T-helper 1 cell (primary cell): ENCODE data around the gene PDZD8.

ENCODE experiments used
- DNase-seq, 5 donors: peaks; one replicate each; pipeline ENCODE4 v3.0.0-alpha.2; 2012 to 2020
- total RNA-seq, 4 donors: gene quantifications; one replicate each; lab custom pipeline; 2026; lab: John Stamatoyannopoulos, UW

PDZD8 gene
- total RNA-seq = 55.7 to 149 (median 65.3) reads per million in 4 donors

GRCh38 chr10:117375360-117376178 is at the start of gene PDZD8:
Gene PDZD8 (minus strand): TSS chr10:117375440. CDS start chr10:117375227, 213 bp downstream.
- peak; percentile 74 to 89 (median 84) for DNase-seq

DNA sequence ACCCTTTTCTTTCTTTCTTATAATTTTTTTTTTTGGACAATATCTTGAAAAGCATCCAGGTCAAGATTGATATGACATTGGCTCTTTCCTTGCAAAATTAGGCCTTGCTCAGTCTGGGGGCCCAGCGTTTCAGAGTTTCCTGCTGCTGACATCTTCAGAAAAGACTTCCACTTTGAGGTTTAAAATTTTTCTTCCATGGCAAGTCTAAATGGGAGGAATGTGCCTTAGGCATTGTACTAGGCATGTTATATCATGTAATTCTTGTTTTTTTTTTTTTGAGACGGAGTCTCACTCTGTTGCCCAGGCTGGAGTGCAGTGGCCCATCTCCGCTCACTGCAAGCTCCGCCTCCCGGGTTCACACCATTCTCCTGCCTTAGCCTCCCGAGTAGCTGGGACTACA is 48.9 kb upstream of the PDZD8 start:
- no peak for DNase-seq

- DNase-seq = no peak
These were observed 46.7 kb upstream of the PDZD8 start for GRCh38 chr10:117421985-117422384.

DNA sequence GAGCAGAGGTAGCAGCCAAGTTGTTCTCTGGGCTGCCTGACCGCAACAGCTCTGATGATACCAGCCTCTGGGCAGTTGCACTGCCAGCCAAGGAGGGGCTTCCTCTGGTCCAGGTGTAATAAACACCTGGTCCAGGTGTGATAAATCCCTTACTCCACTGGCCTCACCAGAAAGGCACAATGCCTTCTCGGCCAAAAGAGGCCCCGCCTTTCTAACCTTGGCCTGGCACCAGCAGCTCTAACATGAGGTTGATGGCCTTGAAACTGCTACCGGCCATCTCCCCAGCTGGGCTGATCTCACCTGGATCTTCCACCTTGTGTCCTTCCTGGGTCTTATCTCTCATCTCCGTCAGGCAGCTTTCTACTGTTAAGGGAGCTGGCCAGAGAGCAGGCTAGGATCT is 45.5 kb upstream of the PDZD8 start:
- no peak for DNase-seq

- DNase-seq = no peak
These were observed 44.7 kb upstream of the PDZD8 start for GRCh38 chr10:117419921-117420320.

DNA sequence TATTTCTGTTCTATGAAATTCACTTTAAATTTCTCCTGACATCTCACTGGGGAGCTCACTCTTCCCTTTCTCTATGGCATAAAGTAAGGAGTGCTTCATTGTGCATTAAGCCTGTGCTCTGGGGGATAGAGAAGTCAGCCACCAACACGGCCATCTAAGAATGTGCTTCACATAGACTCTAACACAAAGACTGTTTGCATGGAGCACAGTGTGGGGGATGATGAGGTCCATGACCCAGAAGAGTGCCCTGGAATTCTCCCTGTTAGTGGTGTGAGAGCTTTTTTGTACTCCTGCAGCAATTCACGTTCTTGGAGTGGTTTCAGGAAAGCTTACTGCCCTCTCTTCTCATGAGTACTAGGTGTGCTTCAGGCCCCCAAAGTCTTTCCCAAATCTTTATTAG is 43.9 kb upstream of the PDZD8 start:
- no peak for DNase-seq

GRCh38 chr10:117418121-117418520 is 42.9 kb upstream of the PDZD8 start:
- no peak for DNase-seq

DNA sequence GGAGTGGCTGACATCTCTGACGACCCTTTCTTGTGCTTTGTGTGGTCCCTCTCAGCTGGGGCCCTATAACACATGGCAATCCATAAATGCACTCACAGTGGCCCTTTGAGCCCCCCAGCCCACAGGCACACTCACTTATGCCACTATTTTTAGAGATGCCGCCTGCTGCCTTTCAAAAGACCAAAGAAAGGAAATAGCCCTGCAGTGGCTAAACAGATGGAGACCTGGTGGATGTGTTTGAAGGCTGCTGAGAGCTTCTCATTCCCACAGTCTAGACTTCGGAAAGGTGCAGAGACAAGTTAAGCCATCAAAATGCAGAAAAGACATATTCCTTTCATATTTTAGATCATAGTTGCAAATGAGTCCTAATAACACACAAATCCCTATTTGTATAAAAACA is 42.0 kb upstream of the PDZD8 start:
- no peak for DNase-seq

DNA sequence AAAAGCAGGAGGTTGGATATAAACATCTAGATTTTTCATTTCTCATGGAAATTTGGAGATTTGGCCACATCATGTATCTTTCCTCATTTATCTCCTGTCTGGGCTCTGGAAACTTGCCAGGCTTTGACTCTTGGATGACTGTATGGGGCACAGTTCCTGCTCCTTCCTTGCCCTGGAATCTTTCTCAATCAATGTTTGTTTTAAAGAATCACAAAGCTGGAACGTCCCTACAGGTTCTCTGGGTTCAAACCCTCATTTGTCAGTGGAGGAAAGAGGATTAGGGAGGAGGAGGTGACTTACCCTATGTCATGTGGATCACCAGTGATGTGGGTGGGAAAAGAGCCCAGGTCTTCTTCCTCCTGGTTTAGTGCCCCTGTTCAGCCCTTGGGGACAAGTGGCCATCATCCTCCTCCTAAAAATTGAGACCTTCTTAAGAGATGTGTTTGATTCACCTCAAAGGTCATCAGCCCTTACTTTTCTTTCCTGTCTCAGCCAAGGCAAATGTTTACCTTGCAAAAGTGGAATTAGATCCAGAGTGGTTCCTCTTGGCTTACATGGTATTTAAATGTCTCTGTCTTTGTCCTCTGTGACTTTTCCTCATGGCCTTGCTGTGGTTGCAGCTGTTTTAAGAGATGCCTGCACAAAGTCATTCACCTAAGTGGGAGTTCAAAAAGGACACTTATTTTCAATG is 38.8 kb upstream of the PDZD8 start:
- DNase-seq = no peak

GRCh38 chr10:117412469-117413010 is 37.3 kb upstream of the PDZD8 start:
- DNase-seq = no peak

DNA sequence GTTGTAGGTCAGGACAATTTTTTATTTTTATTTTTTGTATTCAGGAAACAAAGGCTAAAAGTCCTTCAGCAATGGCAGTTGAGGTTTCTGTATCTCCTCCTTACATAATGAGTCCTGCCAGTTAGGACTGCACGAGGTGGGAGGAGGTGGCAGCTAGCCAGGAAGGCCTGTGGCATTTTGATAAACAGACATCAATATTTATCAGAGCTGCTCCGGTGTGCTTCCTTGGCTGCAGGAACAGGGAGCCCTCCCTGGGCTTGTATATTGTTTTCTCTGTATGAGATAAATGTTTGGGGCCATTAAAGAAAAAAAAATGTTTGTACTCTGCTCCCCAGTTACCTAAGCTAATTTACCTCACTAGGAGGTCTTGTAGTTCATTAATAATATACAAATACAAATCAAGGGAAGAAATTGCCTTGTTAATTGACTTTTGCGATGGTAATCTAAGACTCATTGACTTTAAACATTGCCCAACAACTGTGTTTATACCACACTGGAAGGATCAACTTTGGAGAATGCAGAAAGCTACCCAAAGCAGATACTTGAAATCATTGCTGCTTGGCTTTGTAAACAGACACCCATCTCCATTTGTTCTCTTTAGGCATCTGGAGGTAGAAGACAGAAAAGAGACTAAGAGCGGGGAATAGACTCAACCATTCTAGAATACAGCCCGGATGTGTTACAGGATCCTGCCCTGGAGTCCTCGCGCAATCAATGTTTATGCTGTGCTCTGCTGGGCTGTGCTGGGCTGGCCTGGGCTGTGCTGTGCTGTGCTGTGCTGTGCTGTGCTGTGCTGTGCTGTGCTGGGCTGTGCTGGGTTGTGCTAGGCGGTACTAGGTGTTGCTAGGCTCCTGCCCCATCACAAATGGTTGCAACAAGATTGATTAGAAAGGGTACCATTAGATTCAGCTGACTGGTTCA is 36.5 kb upstream of the PDZD8 start:
- no peak for DNase-seq

DNA sequence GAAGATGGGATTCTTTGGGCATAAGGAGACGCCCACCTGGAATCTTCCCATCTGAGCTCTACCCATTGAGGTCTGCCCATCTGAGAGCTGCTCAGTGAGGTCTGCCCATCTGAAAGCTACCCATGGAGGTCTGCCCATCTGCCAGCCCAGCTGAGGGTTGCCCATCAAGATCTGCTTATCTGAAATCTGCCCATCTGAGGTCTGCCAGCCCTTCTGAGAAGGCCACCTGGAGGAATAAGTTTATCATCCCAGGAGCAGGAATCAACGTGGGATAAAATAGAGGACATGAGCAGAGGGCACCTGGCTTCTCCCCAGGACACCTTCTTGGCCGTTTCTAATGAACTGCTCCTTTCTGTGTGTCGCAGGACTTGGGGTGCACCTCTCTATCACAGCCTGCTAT is 35.3 kb upstream of the PDZD8 start:
- no peak for DNase-seq

DNA sequence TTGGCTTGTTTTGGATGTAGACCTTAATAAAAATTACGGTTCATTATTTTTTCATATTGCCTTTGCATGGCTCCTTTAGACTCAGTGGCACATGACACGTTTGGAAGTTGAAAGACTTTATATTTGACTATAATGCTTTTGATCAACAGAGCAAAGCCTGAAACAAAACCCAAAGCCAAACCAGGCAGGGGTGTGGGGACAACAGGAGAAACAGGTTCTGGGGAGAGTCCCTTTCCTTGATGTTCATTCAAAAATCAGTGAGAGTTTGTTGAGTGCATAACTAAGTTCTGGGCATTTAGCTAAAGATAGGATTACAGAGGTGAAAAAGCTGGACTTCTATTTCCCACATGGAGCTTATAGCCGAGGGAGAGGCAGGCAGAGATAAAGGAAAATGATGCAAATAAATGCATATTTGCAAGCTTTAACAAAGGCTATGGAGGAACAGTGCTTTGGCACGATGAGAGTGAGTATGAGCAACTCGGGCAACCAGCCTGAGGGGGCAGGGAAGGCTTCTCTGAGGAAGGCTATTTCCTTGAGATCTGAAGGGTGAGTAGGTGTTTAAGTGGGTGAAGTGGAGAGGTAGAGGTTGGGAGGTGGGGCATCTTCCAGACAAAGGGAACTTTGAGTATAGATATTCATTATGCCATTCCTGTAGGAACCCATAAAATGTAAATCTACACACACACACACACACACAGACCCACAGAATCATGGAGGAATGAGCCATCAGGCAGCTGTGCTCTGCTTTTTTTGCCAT is 34.5 kb upstream of the PDZD8 start:
- DNase-seq = no peak

DNA sequence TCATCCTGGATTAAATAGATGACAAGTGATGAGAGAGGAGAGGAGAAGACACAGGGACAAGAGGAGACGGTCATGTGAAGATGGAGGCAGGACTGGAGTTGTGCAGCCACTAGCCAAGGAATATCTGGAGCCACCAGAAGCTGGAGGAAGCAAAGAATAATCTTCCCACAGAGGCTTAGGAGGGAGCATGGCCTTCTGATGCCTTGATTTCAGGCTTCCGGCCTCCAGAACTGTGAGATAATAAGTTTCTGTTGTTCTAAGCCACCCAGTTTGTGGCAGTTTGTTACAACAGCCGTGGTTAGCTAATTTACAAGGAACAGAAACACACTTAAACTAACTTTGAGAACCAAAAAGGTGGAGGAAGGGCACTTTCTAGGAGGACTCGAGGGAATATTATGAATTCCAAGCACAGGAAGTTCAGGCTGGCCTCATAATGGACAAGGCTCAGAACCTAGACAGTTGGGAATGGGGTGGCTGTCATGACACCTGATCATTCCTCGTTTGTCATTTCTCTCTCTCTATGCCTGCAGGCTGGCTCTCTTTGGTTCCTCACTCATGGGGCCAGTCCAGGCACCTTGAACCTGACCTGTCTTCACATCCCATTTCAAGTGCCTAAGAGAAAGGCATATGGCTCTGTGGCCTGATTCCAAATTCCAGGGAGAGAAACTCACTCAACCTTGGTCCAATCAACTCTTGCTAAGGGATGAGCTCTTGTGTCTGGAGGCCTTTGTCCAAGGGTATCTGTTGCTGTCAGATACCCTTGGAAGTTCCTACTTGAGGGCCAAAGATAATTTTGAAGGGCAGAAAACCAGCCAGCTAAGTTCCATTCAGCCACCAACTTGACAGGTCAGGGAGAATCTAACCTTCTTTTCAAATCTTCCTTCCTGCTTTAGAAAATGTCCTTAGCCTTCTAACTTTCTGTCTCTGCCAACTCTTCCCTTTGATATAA is 33.5 kb upstream of the PDZD8 start:
- DNase-seq = no peak

DNA sequence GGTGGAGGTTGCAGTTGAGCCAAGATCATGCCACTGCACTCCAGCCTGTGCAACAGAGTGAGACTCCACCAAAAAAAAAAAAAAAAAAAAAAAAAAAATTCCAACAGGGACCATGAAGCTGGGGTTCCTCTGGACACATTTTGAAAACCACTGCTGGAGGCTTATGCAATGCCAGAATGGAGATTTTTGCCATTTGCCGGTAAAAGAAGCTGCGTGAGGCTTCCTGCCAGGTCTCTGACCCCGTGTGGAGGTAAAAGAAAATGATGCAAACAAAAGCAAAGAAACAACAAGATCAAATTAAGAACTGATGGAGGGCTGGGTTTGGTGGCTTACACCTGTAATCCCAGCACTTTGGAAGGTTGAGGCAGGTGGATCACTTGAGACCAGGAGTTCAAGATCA is 30.5 kb upstream of the PDZD8 start:
- no peak for DNase-seq

GRCh38 chr10:117400329-117400728 is 25.1 kb upstream of the PDZD8 start:
- no peak for DNase-seq

GRCh38 chr10:117399341-117400196 is 24.3 kb upstream of the PDZD8 start:
- no peak for DNase-seq

- no peak for DNase-seq
These were observed 22.8 kb upstream of the PDZD8 start for GRCh38 chr10:117398029-117398428.

DNA sequence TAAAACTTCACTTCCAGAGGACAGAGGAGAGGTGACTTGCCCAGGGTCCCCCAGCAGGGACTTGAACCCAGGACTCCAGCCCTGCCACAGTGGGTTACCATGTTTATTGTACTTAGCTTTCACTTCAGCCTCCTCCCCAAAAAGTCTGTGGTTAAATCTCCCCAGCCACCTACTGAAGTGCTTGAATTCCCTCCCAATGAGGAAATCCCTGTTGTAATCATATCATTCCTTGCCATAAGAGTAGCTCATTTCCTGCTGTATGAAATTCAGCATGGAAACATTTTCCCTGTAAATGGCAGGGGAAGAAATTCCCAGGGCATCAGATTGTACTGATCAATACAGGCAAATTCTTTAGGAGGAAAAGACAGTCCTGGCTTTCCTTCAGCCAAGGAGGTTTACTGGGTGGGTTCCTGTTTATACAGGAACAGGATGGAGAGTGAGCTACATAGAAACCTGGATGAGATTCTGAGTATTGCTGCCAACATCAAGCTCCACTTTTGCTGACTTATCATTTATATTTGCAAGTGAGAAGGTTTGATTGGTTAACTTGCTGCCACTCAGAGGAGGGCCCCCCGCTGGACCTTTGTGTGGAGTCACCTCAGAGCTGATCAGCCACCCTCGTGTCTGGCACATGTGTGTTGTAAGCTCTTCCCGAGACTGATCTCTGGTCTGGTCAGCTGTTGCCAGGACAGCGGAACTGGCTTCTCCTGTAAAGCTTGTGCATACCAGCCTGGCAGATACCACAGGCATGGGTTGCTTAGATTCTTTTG is 16.4 kb upstream of the PDZD8 start:
- DNase-seq = no peak
